Pancreas (tissue), 10 donors: Measurements from ENCODE around the gene INTS11. TPM values are rescaled to one million over a fixed set of nuclear protein-coding genes. Genes with fewer than 3 reads are reported as not detected.

Experiments used
- ATAC-seq, 4 donors: fragments of 200-7000 bp; cut with Tn5 transposase; one replicate each; pipeline versions ENCODE4 v1.8.0 to v1.9.1; 2020; ENCODE audit warnings: mild to moderate bottlenecking in 4 of 4, moderate library complexity in 4 of 4
- DNase-seq, 6 donors: peaks; one replicate each; pipeline ENCODE4 v3.0.0-alpha.2; 2020
- FAIRE-seq: peaks from 2 replicates; lab custom pipeline; 2012; peaks lifted over from hg19 to GRCh38; lab: Jason Lieb, UNC
- H3K27ac ChIP-seq, 4 donors: fragments of 200-600 bp; sonication (generic); 1 replicate in 3 of 4; 2 replicates in 1 of 4; pipeline versions ENCODE4 v1.5.0 to v1.8.0; 2020
- H3K27me3 ChIP-seq, 4 donors: fragments of 200-600 bp; one replicate each; pipeline ENCODE4 v1.8.0; 2021
- H3K36me3 ChIP-seq, 3 donors: fragments of 200-600 bp; sonication (generic) in 1 of 3; one replicate each; pipeline versions ENCODE4 v1.5.0 to v1.8.0; 2020 to 2021
- H3K4me1 ChIP-seq, 3 donors: fragments of 200-600 bp; one replicate each; pipeline ENCODE4 v1.8.0; 2021
- H3K4me3 ChIP-seq, 4 donors: fragments of 200-600 bp; sonication (generic) in 2 of 4; one replicate each; pipeline versions ENCODE4 v1.5.0 to v1.8.0; 2020 to 2021
- H3K9me3 ChIP-seq, 4 donors: fragments of 200-600 bp; one replicate each; pipeline ENCODE4 v1.8.0; 2021
- CTCF ChIP-seq, 4 donors: fragments of 200-600 bp; sonication (generic) in 3 of 4; IDR thresholded peaks; one replicate each; pipeline versions ENCODE4 v1.5.0 to v1.8.0; 2021; ENCODE audit warnings: antibody characterized with exemption in 4 of 4
- WGBS, 2 donors: extraction: QIAGEN DNeasy Blood & Tissue Kit; methylation state at CpG; one replicate each; pipeline ENCODE4 v1.1.7; 2013; 5-methylcytosine and 5-hydroxymethylcytosine counted together
- intact Hi-C, 3 donors: fragments of 100-400 bp; cut with DNase I; formaldehyde crosslinking; loops; one replicate each; pipeline versions ENCODE4 v1.11.1 to v1.14.2; 2022
- microRNA-seq, 2 donors: library from miRNA; unstranded; fragments of <30 nt; microRNA quantifications; one replicate each; pipeline versions ENCODE4 to v1.1.0, GENCODE V29; 2019 to 2020
- polyA plus RNA-seq, 2 donors: library from polyadenylated mRNA; stranded (reverse); fragments of 200-250 nt; gene quantifications; one replicate each; pipeline ENCODE4 v1.2.3, GENCODE V29; 2013
- total RNA-seq, 6 donors: library from RNA; stranded (reverse); fragmentation: NEBNext Ultra II Directional in 4 of 6; extraction: Animal tissue kit (Norgen Biotek cat#: 25700) in 4 of 6; gene quantifications; one replicate each; pipeline versions ENCODE4 v1.2.1 to v1.2.4, GENCODE V29; 2021 to 2023
- donor health status: healthy with polysubstance abuse.
- donor health status: DM: no; HTN: no; CAD: no; lungs with moderate emphysema.
- donor health status: DM: no; HTN: no; CAD: no.
- donor health status: control.
- donor health status: control.
- donor health status: Bipolar disorder and iron deficiency.
- donor health status: DM: yes; HTN: yes; CAD: no.
- donor health status: DM: no; HTN: no; CAD: no.
- donor health status: DM: no; HTN: no; CAD: no.
- donor health status: DM: yes; HTN: yes; CAD: no.

Gene INTS11
- total and polyA plus RNA-seq, 8 donors = 33.4 to 311 (median 58.9) TPM

GRCh38 chr1:1262071-1262470, 62.4 kb downstream of the INTS11 start:
- no peaks in the 10 kb centered on the region for H3K27me3 ChIP-seq
- peaks cover 0 to 25% (median 13%) of the 10 kb centered on the region in 3 donors for H3K36me3 ChIP-seq
- no peak overlapping the region for H3K4me3 ChIP-seq
- TF ChIP-seq CTCF (IDR thresholded peaks at IDR 0.05) = no peak
- DNase-seq = no peak
- FAIRE-seq = no peak
- no peak overlapping the region for H3K27ac ChIP-seq
- intact Hi-C loops = no loop called here
- ATAC-seq = no peak
- no peaks in the 10 kb centered on the region for H3K4me1 ChIP-seq
- WGBS, 2 donors = 95 to 96% methylated on average over 16 to 17 of the region's 17 CpGs
- H3K9me3 ChIP-seq = no peaks in the 10 kb centered on the region

Small RNA genes lying within 50 kb of the gene (microRNA-seq; reads per million reads assigned to microRNA genes)
- gene MIR6726 (0.29 to 1.2 reads per million in 2 donors), gene MIR6727 (0 to 0.39 reads per million in 2 donors), gene MIR6808 (0 reads per million in 2 donors)

Other genes with a start within 250 kb of the INTS11 start
- gene C1orf159, start 208.6 kb downstream of the INTS11 start, total RNA-seq = 1 to 10 TPM; 3.0 to 6.7 (median 4.0) TPM
- gene C1orf159, start 208.6 kb downstream of the INTS11 start, polyA plus RNA-seq = 10 to 100 TPM; 20.9 to 30.7 TPM
- gene TTLL10, start 150.8 kb downstream of the INTS11 start, total RNA-seq = under 1 TPM in 5 of 6 donors, not detected in 1; 0.20 to 0.51 (median 0.38) TPM
- gene TTLL10, start 150.8 kb downstream of the INTS11 start, polyA plus RNA-seq = 1 to 10 TPM; 1.0 to 1.6 TPM
- gene TNFRSF18, start 118.1 kb downstream of the INTS11 start, total RNA-seq = under 1 TPM in 3 of 6 donors, not detected in 3; 0.32 to 0.34 (median 0.34) TPM
- gene TNFRSF18, start 118.1 kb downstream of the INTS11 start, polyA plus RNA-seq = 1 to 10 TPM; 1.1 to 1.2 TPM
- 1 to 10 TPM in 3 of 6 donors, under 1 TPM in 3; 0.26 to 1.6 (median 0.86) TPM for gene TNFRSF4, start 110.5 kb downstream of the INTS11 start, total RNA-seq
- gene TNFRSF4, start 110.5 kb downstream of the INTS11 start, polyA plus RNA-seq = 1 to 10 TPM; 2.8 to 5.0 TPM
- 10 to 100 TPM; 68.3 to 99.4 (median 74.2) TPM for gene SDF4, start 92.7 kb downstream of the INTS11 start, total RNA-seq
- 10 to 100 TPM; 74.0 to 96.6 TPM for gene SDF4, start 92.7 kb downstream of the INTS11 start, polyA plus RNA-seq
- 10 to 100 TPM in 3 of 6 donors, 1 to 10 TPM in 3; 6.2 to 13.4 (median 9.0) TPM for gene B3GALT6, start 92.4 kb downstream of the INTS11 start, total RNA-seq
- gene B3GALT6, start 92.4 kb downstream of the INTS11 start, polyA plus RNA-seq = 1 to 10 TPM; 8.7 to 8.9 TPM
- gene C1QTNF12, start 77.9 kb downstream of the INTS11 start, total RNA-seq = 1 to 10 TPM in 3 of 6 donors, under 1 TPM in 3; 0.43 to 1.7 (median 0.93) TPM
- 1 to 10 TPM; 2.5 to 4.8 TPM for gene C1QTNF12, start 77.9 kb downstream of the INTS11 start, polyA plus RNA-seq
- gene UBE2J2, start 50.8 kb downstream of the INTS11 start, total RNA-seq = 10 to 100 TPM; 20.8 to 30.4 (median 22.3) TPM
- 10 to 100 TPM; 34.1 to 44.5 TPM for gene UBE2J2, start 50.8 kb downstream of the INTS11 start, polyA plus RNA-seq
- gene SCNN1D, start 44.2 kb downstream of the INTS11 start, total RNA-seq = 1 to 10 TPM in 5 of 6 donors, under 1 TPM in 1; 0.66 to 6.1 (median 1.6) TPM
- 10 to 100 TPM; 20.6 to 22.0 TPM for gene SCNN1D, start 44.2 kb downstream of the INTS11 start, polyA plus RNA-seq
- gene ACAP3, start 16.7 kb downstream of the INTS11 start, total RNA-seq = 10 to 100 TPM; 15.2 to 31.4 (median 18.7) TPM
- 100 to 1,000 TPM in 1 of 2 donors, 10 to 100 TPM in 1; 76.0 to 133 TPM for gene ACAP3, start 16.7 kb downstream of the INTS11 start, polyA plus RNA-seq
- 10 to 100 TPM in 2 of 6 donors, 1 to 10 TPM in 4; 7.5 to 11.3 (median 9.7) TPM for gene PUSL1, start 16.1 kb downstream of the INTS11 start, total RNA-seq
- gene PUSL1, start 16.1 kb downstream of the INTS11 start, polyA plus RNA-seq = 10 to 100 TPM; 14.6 to 23.2 TPM
- 10 to 100 TPM in 5 of 6 donors, 1 to 10 TPM in 1; 8.0 to 14.8 (median 10.7) TPM for gene CPTP, start 142 bp upstream of the INTS11 start, total RNA-seq
- 10 to 100 TPM; 11.3 to 22.0 TPM for gene CPTP, start 142 bp upstream of the INTS11 start, polyA plus RNA-seq
- gene TAS1R3, start 6.6 kb upstream of the INTS11 start, total RNA-seq = under 1 TPM; 0.04 to 0.41 (median 0.08) TPM
- gene TAS1R3, start 6.6 kb upstream of the INTS11 start, polyA plus RNA-seq = under 1 TPM; 0.21 to 0.34 TPM
- gene DVL1, start 24.8 kb upstream of the INTS11 start, total RNA-seq = 10 to 100 TPM; 30.6 to 54.0 (median 48.3) TPM
- 100 to 1,000 TPM in 1 of 2 donors, 10 to 100 TPM in 1; 80.5 to 103 TPM for gene DVL1, start 24.8 kb upstream of the INTS11 start, polyA plus RNA-seq
- gene MXRA8, start 33.9 kb upstream of the INTS11 start, total RNA-seq = 10 to 100 TPM in 3 of 6 donors, 1 to 10 TPM in 3; 1.6 to 35.8 (median 7.6) TPM
- 10 to 100 TPM; 16.8 to 17.6 TPM for gene MXRA8, start 33.9 kb upstream of the INTS11 start, polyA plus RNA-seq
- gene AURKAIP1, start 50.5 kb upstream of the INTS11 start, total RNA-seq = 10 to 100 TPM; 52.8 to 83.8 (median 57.7) TPM
- gene AURKAIP1, start 50.5 kb upstream of the INTS11 start, polyA plus RNA-seq = 100 to 1,000 TPM; 150 to 161 TPM
- 100 to 1,000 TPM in 1 of 6 donors, 10 to 100 TPM in 5; 49.2 to 124 (median 77.1) TPM for gene CCNL2, start 74.7 kb upstream of the INTS11 start, total RNA-seq
- 100 to 1,000 TPM; 270 to 409 TPM for gene CCNL2, start 74.7 kb upstream of the INTS11 start, polyA plus RNA-seq
- 10 to 100 TPM; 42.1 to 71.8 (median 49.1) TPM for gene MRPL20, start 82.6 kb upstream of the INTS11 start, total RNA-seq
- gene MRPL20, start 82.6 kb upstream of the INTS11 start, polyA plus RNA-seq = 100 to 1,000 TPM in 1 of 2 donors, 10 to 100 TPM in 1; 69.0 to 121 TPM
- gene ANKRD65, start 96.6 kb upstream of the INTS11 start, total RNA-seq = 10 to 100 TPM in 3 of 6 donors, 1 to 10 TPM in 3; 2.3 to 16.1 (median 10.7) TPM
- 10 to 100 TPM; 22.1 to 41.8 TPM for gene ANKRD65, start 96.6 kb upstream of the INTS11 start, polyA plus RNA-seq
- gene VWA1, start 111.0 kb upstream of the INTS11 start, total RNA-seq = 100 to 1,000 TPM in 2 of 6 donors, 10 to 100 TPM in 4; 25.4 to 138 (median 52.9) TPM
- 10 to 100 TPM; 53.3 to 58.7 TPM for gene VWA1, start 111.0 kb upstream of the INTS11 start, polyA plus RNA-seq
- 1 to 10 TPM; 2.4 to 9.5 (median 5.8) TPM for gene ATAD3C, start 125.0 kb upstream of the INTS11 start, total RNA-seq
- gene ATAD3C, start 125.0 kb upstream of the INTS11 start, polyA plus RNA-seq = 10 to 100 TPM; 11.4 to 22.0 TPM
- gene ATAD3B, start 147.1 kb upstream of the INTS11 start, total RNA-seq = 10 to 100 TPM in 4 of 6 donors, 1 to 10 TPM in 2; 4.4 to 14.1 (median 11.5) TPM
- 10 to 100 TPM; 57.2 to 78.9 TPM for gene ATAD3B, start 147.1 kb upstream of the INTS11 start, polyA plus RNA-seq
- gene ATAD3A, start 187.5 kb upstream of the INTS11 start, total RNA-seq = 10 to 100 TPM in 5 of 6 donors, 1 to 10 TPM in 1; 8.0 to 18.0 (median 14.8) TPM
- gene ATAD3A, start 187.5 kb upstream of the INTS11 start, polyA plus RNA-seq = 10 to 100 TPM; 22.5 to 33.8 TPM
- gene TMEM240, start 216.0 kb upstream of the INTS11 start, total RNA-seq = 1 to 10 TPM in 1 of 6 donors, under 1 TPM in 4, not detected in 1; 0.22 to 1.0 (median 0.49) TPM
- 1 to 10 TPM; 2.5 to 3.6 TPM for gene TMEM240, start 216.0 kb upstream of the INTS11 start, polyA plus RNA-seq